ENCODE data around the gene PSMD11.

DNA sequence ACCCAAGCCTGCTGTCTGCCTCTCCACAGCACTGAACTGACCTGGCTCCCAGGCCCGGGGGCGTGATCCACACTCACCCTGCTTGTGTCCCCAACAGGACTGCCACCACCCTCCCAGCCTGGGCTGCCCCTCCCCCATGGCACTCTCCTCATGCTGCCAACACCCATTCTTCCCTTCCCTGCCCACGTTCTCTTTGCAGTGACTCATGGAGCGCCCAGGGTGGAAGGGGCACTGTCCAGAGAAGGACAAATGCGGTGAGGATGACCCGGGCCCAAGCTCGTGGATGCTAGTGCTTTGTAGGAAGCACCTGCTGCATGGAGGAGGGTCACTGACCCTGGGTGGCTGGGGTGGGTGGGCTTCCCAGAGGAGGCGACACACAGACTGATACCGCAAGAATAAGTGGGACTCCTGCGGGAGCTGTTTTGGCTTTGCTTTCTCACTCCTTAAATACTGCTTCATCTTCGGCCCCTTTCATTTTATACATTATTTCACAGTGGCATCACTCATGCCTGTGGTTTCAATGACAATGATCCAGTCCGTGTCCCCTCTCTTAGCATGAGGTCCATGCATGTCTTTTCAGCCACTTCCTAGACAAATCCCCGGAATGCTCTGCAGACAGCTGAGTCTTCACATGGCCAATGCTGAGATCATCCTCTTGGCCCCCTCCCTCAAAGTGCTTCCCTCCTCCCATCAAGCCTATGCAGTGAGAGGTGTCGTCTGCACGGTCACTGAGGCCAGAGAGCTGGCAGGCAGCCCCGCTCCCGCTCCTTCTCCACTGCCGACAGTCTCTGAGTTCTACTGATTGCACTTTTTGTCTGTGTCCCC lies 60.1 kb downstream of the PSMD11 start:
- TF ChIP-seq, protein P1, sequence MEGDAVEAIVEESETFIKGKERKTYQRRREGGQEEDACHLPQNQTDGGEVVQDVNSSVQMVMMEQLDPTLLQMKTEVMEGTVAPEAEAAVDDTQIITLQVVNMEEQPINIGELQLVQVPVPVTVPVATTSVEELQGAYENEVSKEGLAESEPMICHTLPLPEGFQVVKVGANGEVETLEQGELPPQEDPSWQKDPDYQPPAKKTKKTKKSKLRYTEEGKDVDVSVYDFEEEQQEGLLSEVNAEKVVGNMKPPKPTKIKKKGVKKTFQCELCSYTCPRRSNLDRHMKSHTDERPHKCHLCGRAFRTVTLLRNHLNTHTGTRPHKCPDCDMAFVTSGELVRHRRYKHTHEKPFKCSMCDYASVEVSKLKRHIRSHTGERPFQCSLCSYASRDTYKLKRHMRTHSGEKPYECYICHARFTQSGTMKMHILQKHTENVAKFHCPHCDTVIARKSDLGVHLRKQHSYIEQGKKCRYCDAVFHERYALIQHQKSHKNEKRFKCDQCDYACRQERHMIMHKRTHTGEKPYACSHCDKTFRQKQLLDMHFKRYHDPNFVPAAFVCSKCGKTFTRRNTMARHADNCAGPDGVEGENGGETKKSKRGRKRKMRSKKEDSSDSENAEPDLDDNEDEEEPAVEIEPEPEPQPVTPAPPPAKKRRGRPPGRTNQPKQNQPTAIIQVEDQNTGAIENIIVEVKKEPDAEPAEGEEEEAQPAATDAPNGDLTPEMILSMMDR (conservative IDR thresholded peaks at IDR 0.05 in 1 of 2, IDR thresholded peaks at IDR 0.05 in 1 of 2; ENCODE audit: extremely low read depth in 1 of 2, insufficient read depth in 1 of 2, low read depth in 1 of 2, low read length in 2 of 2): no peak
- no peak for TF ChIP-seq EZH2 (IDR thresholded peaks at IDR 0.05; ENCODE audit: borderline replicate concordance, low read length)
